Heart right ventricle (tissue), 16 donors: ENCODE results near the gene RENBP. TPM values are rescaled to one million over a fixed set of nuclear protein-coding genes. Genes with fewer than 3 reads are reported as not detected.

ENCODE experiments used
- ATAC-seq, 8 donors: fragments of 200-7000 bp; cut with Tn5 transposase; one replicate each; pipeline ENCODE4 v1.9.1; 2020; ENCODE audit warnings: mild to moderate bottlenecking in 8 of 8, moderate library complexity in 8 of 8, moderate number of reproducible peaks in 1 of 8
- DNase-seq, 2 donors: peaks; one replicate each; pipeline ENCODE4 v3.0.0-alpha.2; 2020
- H3K27ac ChIP-seq, 10 donors: fragments of 200-600 bp; sonication (generic) in 2 of 10; one replicate each; pipeline versions ENCODE4 v1.5.0 to v1.8.0; 2020 to 2022; ENCODE audit warnings: mild to moderate bottlenecking in 3 of 10
- H3K27me3 ChIP-seq, 7 donors: fragments of 200-600 bp; one replicate each; pipeline ENCODE4 v1.8.0; 2021 to 2022; ENCODE audit warnings: mild to moderate bottlenecking in 2 of 7
- H3K36me3 ChIP-seq, 9 donors: fragments of 200-600 bp; sonication (generic) in 1 of 9; one replicate each; pipeline versions ENCODE4 v1.5.0 to v1.8.0; 2020 to 2022; ENCODE audit warnings: mild to moderate bottlenecking in 2 of 9
- H3K4me1 ChIP-seq, 9 donors: fragments of 200-600 bp; sonication (generic) in 1 of 9; one replicate each; pipeline versions ENCODE4 v1.5.0 to v1.8.0; 2020 to 2022; ENCODE audit warnings: mild to moderate bottlenecking in 4 of 9
- H3K4me3 ChIP-seq, 10 donors: fragments of 200-600 bp; sonication (generic) in 2 of 10; one replicate each; pipeline versions ENCODE4 v1.5.0 to v1.8.0; 2020 to 2022; ENCODE audit warnings: mild to moderate bottlenecking in 7 of 10, moderate library complexity in 2 of 10
- H3K9me3 ChIP-seq, 11 donors: fragments of 200-600 bp in 10 of 11; sonication (generic) in 2 of 11; one replicate each; pipeline versions ENCODE4 v1.5.0 to v1.8.0; 2013 to 2022; ENCODE audit warnings: mild to moderate bottlenecking in 2 of 11, control low read depth in 1 of 11, moderate library complexity in 1 of 11
- WGBS, 2 donors: extraction: QIAGEN DNeasy Blood & Tissue Kit; methylation state at CpG; one replicate each; pipeline ENCODE4 v1.1.7; 2013; ENCODE audit warnings: inconsistent platforms in 1 of 2; 5-methylcytosine and 5-hydroxymethylcytosine counted together
- intact Hi-C, 10 donors: fragments of 100-400 bp; cut with DNase I; formaldehyde crosslinking; loops; one replicate each; pipeline versions ENCODE4 v1.11.1 to v1.14.2; 2022
- polyA plus RNA-seq, 2 donors: library from polyadenylated mRNA; stranded (reverse); fragments of 200-250 nt; gene quantifications; one replicate each; pipeline ENCODE4 v1.2.3, GENCODE V29; 2013
- total RNA-seq, 10 donors: library from RNA; stranded (reverse); fragmentation: NEBNext Ultra II Directional in 3 of 10; extraction: Animal tissue kit (Norgen Biotek cat#: 25700) in 3 of 10; gene quantifications; one replicate each; pipeline versions ENCODE4 v1.2.1 to v1.2.4, GENCODE V29; 2021 to 2023
- TF ChIP-seq, protein P1 (sequence below), 9 donors: fragments of 200-600 bp; sonication (generic) in 2 of 9; IDR thresholded peaks; one replicate each; pipeline versions ENCODE4 v1.5.0 to v1.8.0; 2021 to 2022; ENCODE audit warnings: antibody characterized with exemption in 9 of 9, mild to moderate bottlenecking in 5 of 9, moderate library complexity in 1 of 9
- donor health status: Arrhythmogenic right ventricular cardiomyopathy.
- donor health status: ischemic (EF 13 %, LVEDD 7.1; RV severe dilation, severe dysfunction).
- donor health status: healthy with polysubstance abuse.
- donor health status: DM: no; HTN: yes; CAD: no.
- donor health status: DM: no; HTN: no; CAD: no.
- donor health status: ischemic (EF 25% LVEDD 6.9; RV normal size, moderate dysfunction).
- donor health status: ischemic (EF 25% LVEDD 5.7; RV mildly dilated, moderate dysfunction).
- donor health status: healthy.
- donor health status: DM: yes; HTN: yes; CAD: no.
- donor health status: Ischemic cardiomyopathy.
- donor health status: ischemic (EF 35%, LVEDD 5.7; RV mildly dilated, moderate dysfunction).
- donor health status: nonischemic (EF 11% LVEDD 7.7; RV severe dilation, severe dysfunction).
- donor health status: DM: yes; HTN: yes; CAD: no.
- donor health status: PGD.
- donor health status: ischemic (EF 29% LVEDD 5.4; RV normal size, mild dysfunction).
- donor health status: nonischemic (EF 23%, LVEDD 6.1; RV moderate dilation, normal function).

Gene RENBP
- total and polyA plus RNA-seq, 12 donors: 6.0 to 17.0 (median 9.6) TPM

DNA sequence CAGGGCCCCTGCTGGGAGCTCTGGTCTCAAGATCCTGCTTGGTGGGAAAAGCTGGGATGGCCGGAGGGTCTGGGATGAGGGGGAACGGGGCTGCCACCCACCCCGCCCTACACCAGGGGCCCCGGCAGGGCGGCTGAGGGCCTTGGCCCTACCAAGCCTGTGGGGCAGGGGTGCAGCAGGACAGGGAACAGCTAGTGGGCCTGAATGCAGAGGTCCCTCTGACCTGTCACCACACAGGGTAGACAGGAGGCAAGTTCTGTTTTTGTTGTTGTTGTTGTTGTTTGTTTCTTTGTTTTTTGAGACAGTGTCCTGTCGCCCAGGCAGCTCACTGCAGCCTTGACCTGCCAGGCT is 332 bp upstream of the RENBP start:
- ATAC-seq (peak in 3 of 8 donors; percentile 5 to 12 (median 8)), DNase-seq (no peak)
- whole genome bisulfite sequencing, 2 donors: 46 to 54% methylated on average over 6 of the region's 6 CpGs
- H3K4me3 ChIP-seq: peak overlapping the region in 9 of 10 donors; percentile 16 to 54 (median 42)
- TF ChIP-seq, protein P1, sequence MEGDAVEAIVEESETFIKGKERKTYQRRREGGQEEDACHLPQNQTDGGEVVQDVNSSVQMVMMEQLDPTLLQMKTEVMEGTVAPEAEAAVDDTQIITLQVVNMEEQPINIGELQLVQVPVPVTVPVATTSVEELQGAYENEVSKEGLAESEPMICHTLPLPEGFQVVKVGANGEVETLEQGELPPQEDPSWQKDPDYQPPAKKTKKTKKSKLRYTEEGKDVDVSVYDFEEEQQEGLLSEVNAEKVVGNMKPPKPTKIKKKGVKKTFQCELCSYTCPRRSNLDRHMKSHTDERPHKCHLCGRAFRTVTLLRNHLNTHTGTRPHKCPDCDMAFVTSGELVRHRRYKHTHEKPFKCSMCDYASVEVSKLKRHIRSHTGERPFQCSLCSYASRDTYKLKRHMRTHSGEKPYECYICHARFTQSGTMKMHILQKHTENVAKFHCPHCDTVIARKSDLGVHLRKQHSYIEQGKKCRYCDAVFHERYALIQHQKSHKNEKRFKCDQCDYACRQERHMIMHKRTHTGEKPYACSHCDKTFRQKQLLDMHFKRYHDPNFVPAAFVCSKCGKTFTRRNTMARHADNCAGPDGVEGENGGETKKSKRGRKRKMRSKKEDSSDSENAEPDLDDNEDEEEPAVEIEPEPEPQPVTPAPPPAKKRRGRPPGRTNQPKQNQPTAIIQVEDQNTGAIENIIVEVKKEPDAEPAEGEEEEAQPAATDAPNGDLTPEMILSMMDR (IDR thresholded peaks at IDR 0.05): no peak
- peak overlapping the region in 6 of 10 donors; percentile 15 to 82 (median 30) for H3K27ac ChIP-seq
- peaks cover 0 to 53% (median 0%) of the 10 kb centered on the region in 7 donors for H3K27me3 ChIP-seq
- peaks cover 0 to 19% (median 0%) of the 10 kb centered on the region in 9 donors for H3K36me3 ChIP-seq
- H3K9me3 ChIP-seq: no peaks in the 10 kb centered on the region
- peaks cover 0 to 51% (median 11%) of the 10 kb centered on the region in 9 donors for H3K4me1 ChIP-seq
- intact Hi-C loops: loop anchor here in 2 of 10 donors (5.0 to 10.0 kb wide), 2 partner anchors 150 to 182 kb away; partner anchors contain the start of genes IDH3G (in 1 of the 2), PLXNB3 (in 1 of the 2) and SSR4 (in 1 of the 2)

DNA sequence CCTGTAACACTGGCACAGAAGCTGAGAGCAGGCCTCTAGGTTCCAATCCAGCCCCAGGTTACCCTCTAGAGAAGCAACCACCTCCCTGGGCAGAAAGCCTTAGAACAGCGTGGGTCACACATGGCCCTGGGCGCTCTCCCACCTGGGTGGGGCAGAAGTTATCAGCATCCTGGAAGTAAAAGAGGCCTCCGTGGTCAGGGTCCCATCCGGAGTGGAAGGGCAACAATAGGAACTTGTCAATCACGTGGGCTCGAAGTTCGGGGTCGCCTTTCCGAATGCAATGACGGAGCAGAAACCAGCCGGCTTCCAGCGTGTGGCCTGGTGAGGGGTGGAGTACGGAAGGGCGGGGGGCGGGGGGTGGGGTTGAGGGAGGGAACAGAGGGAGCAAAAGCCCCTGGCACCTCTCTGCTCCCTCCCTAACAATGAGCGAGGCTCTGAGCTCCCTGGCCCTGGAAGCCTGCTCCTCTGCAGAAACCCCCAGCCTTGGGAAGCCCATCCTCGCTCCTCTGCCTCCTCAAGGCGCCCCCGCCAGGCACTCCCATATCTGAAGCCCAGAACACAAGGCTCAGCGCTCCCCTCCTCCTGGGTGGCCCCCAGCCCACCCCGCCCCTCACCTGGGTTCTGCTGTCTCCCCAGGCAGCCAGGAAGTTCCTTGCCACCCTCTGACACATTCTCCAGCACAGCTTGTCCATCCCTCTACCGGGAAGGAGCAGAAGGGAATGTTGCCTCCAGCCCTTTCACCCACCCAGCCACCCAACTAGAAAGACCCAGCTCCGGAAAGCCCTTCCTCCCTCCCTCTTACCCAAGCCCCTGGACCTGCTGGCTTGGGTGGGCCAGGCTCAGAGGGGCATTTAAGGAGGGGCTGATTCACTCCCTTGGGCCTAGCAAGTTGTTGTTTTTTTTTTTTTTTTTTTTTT is 2.8 kb downstream of the RENBP start:
- H3K9me3 ChIP-seq: no peaks in the 10 kb centered on the region
- peak overlapping the region in 3 of 10 donors; percentile 14 to 23 (median 18) for H3K4me3 ChIP-seq
- no peak for DNase-seq
- 52 to 60% methylated on average over 21 to 23 of the region's 23 CpGs for WGBS, 2 donors
- intact Hi-C loops: loop anchor here in 1 of 10 donors (10.0 kb wide), 1 partner anchor 147 kb away; the partner anchor contains the start of genes IDH3G and SSR4
- peak overlapping the region in 6 of 10 donors; percentile 10 to 69 (median 34) for H3K27ac ChIP-seq
- peak in 3 of 8 donors; percentile 5 to 50 (median 36) for ATAC-seq
- H3K27me3 ChIP-seq: peaks cover 0 to 64% (median 0%) of the 10 kb centered on the region in 7 donors
- TF ChIP-seq, protein P1 (IDR thresholded peaks at IDR 0.05): no peak
- H3K4me1 ChIP-seq: peaks cover 0 to 29% (median 0%) of the 10 kb centered on the region in 9 donors
- no peaks in the 10 kb centered on the region for H3K36me3 ChIP-seq

DNA sequence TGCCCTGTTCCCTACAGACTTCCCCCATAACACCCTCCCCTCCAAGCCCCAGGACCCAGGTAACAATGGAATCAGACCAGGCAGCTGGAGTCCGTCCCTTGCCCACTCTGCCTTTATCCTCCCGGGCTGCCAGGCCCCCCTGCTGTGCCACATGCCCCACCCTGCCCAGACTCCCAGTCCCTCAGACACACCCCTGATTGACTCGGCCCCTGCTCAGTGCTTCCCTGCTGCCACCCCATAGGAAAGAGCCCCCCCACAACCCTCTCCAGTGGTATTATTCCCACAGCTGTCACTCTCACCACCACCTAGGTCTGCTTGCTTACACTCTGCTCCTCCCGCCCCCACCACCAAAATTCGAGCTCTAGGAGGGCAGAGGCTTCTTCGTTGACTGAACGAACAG is 4.9 kb downstream of the RENBP start:
- no peak for DNase-seq
- 69 to 77% methylated on average over 7 of the region's 7 CpGs for WGBS, 2 donors

DNA sequence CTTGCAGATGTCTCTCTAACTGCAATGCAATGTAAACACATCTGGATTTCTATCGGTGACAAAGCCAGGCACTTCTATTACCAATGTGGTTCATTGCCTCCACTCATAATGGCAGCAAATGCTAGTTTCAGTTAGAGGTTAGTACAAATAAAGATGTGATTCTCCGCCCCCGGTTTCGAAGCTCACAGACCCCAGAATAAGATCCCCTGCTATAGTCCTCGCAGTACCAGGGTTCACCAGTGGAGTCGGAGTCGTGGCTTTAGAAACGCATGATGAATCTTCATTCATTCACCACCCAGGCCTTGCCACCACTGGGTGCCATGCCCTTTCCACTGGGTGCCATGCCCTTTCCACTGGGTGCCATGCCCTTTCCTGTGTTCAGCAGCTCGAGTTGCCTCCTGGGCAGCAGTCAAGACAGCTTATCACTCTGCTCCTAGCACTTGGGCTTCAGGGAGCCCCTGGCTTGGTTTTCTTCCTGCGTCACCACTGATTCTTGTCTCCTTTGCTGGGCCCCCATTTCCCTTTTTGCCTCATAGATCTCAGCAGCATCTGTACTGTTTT is 6.1 kb downstream of the RENBP start:
- ATAC-seq (no peak), DNase-seq (no peak)
- Histone ChIP-seq H3K27ac (no peak overlapping the region), H3K36me3 (peaks cover 0 to 3% (median 0%) of the 10 kb centered on the region in 9 donors), H3K4me3 (no peak overlapping the region), H3K4me1 (peaks cover 0 to 31% (median 11%) of the 10 kb centered on the region in 9 donors), H3K27me3 (peaks cover 0 to 57% (median 0%) of the 10 kb centered on the region in 7 donors), H3K9me3 (no peaks in the 10 kb centered on the region)
- WGBS, 2 donors: 83% methylated on average over 10 of the region's 10 CpGs
- intact Hi-C loops: no loop called here
- TF ChIP-seq, protein P1 (IDR thresholded peaks at IDR 0.05): no peak

More for the DNA sequence above, 4.9 kb downstream of the RENBP start:
- Histone ChIP-seq H3K36me3 (no peaks in the 10 kb centered on the region), H3K4me3 (no peak overlapping the region), H3K27me3 (peaks cover 0 to 68% (median 0%) of the 10 kb centered on the region in 7 donors), H3K9me3 (no peaks in the 10 kb centered on the region), H3K4me1 (peaks cover 0 to 29% (median 4%) of the 10 kb centered on the region in 9 donors), H3K27ac (no peak overlapping the region)
- intact Hi-C loops: no loop called here
- ATAC-seq: no peak
- TF ChIP-seq, protein P1 (IDR thresholded peaks at IDR 0.05): no peak
